NCI-H1694 treated with DMSO at 0.1 percent for 48 hours (cell line): Measurements from ENCODE around the gene DCTN5.
A peak's percentile ranks its signal among the peaks of the same experiment; 100 is the strongest.
"Not testable (repeated sequence)": the region's sequence is repeated elsewhere in the genome, so short reads cannot be mapped to it uniquely, and the experiment has no call there.

Source experiments
- DNase-seq: peaks from one replicate; lab custom pipeline; 2025; lab: John Stamatoyannopoulos, UW

Gene DCTN5

GRCh38 chr16:23694265-23694643 is 53.0 kb downstream of the DCTN5 start:
- DNase-seq = no peak

- no peak for DNase-seq
Measured at GRCh38 chr16:23694644-23695373, 53.5 kb downstream of the DCTN5 start.

- DNase-seq = no peak
Measured at GRCh38 chr16:23695756-23696155, 54.5 kb downstream of the DCTN5 start.

- no peak for DNase-seq
Measured at GRCh38 chr16:23699100-23699499, 57.8 kb downstream of the DCTN5 start.

- no peak for DNase-seq
Measured at GRCh38 chr16:23700093-23700492, 58.8 kb downstream of the DCTN5 start.

GRCh38 chr16:23700509-23700908 is 59.2 kb downstream of the DCTN5 start:
- DNase-seq = no peak

GRCh38 chr16:23701045-23701444 is 59.8 kb downstream of the DCTN5 start:
- no peak for DNase-seq

GRCh38 chr16:23702951-23703350 is 61.7 kb downstream of the DCTN5 start:
- DNase-seq = no peak

GRCh38 chr16:23704772-23705516 is 63.7 kb downstream of the DCTN5 start:
- DNase-seq = no peak

GRCh38 chr16:23705517-23705902 is 64.2 kb downstream of the DCTN5 start:
- no peak for DNase-seq

- DNase-seq = no peak
Measured at GRCh38 chr16:23706439-23706838, 65.2 kb downstream of the DCTN5 start.

GRCh38 chr16:23709536-23709935 is 68.3 kb downstream of the DCTN5 start:
- DNase-seq = peak; percentile 6

GRCh38 chr16:23710008-23710407 is 68.7 kb downstream of the DCTN5 start:
- no peak for DNase-seq

- DNase-seq = no peak
Measured at GRCh38 chr16:23710504-23710903, 69.2 kb downstream of the DCTN5 start.

- DNase-seq = no peak
Measured at GRCh38 chr16:23711785-23712184, 70.5 kb downstream of the DCTN5 start.

GRCh38 chr16:23712976-23713375 is 71.7 kb downstream of the DCTN5 start, which contains the start of gene ERN2:
Gene ERN2, minus strand, starts transcription at chr16:23713222. Its CDS starts 35 bp downstream, at chr16:23713187.
- DNase-seq = no peak

GRCh38 chr16:23716484-23716883 is 75.2 kb downstream of the DCTN5 start:
- DNase-seq = no peak

- not testable (repeated sequence) for DNase-seq
Measured at GRCh38 chr16:23722613-23723240, 81.5 kb downstream of the DCTN5 start.

GRCh38 chr16:23724096-23724784 is 83.0 kb downstream of the DCTN5 start:
- DNase-seq = no peak

- DNase-seq = no peak
Measured at GRCh38 chr16:23724785-23725131, 83.5 kb downstream of the DCTN5 start.

GRCh38 chr16:23726710-23727109 is 85.4 kb downstream of the DCTN5 start:
- DNase-seq = no peak
